ACHN (cell line): ENCODE results near the gene GAGE12F.
"Not testable (repeated sequence)": the region's sequence is repeated elsewhere in the genome, so short reads cannot be mapped to it uniquely, and the experiment has no call there.

ENCODE experiments used
- DNase-seq: peaks from one replicate; pipeline ENCODE4 v3.0.0-alpha.2; 2015
- in situ Hi-C: cut with HindIII; loops from 2 replicates; pipeline ENCODE4 v1.10.0; 2017; ENCODE audit warnings: low sequenced_read_pairs, low pct_ligation_motif_present, low pct_unique_long_range_greater_than_20kb

Gene GAGE12F

GRCh38 chrX:49560542-49560941 lies at the start of gene GAGE12F:
GAGE12F (plus strand) TSS chrX:49560842; CDS start chrX:49561997, 1,155 bp downstream.
- DNase-seq, in situ Hi-C loops: not testable (repeated sequence)

- in situ Hi-C loops, DNase-seq: not testable (repeated sequence)
Measured at GRCh38 chrX:49531877-49532276, 28.8 kb upstream of the GAGE12F start, which contains the start of gene GAGE12C. GAGE12C (plus strand) TSS chrX:49532177; CDS start chrX:49533332, 1,155 bp downstream.

- in situ Hi-C loops, DNase-seq: not testable (repeated sequence)
Measured at GRCh38 chrX:49541433-49541832, 19.2 kb upstream of the GAGE12F start, which contains the start of gene GAGE12D. GAGE12D (plus strand) TSS chrX:49541733; CDS start chrX:49542888, 1,155 bp downstream.

- DNase-seq, in situ Hi-C loops: not testable (repeated sequence)
Measured at GRCh38 chrX:49550989-49551388, 9.7 kb upstream of the GAGE12F start, which contains the start of gene GAGE12E. GAGE12E (plus strand) TSS chrX:49551289; CDS start chrX:49552444, 1,155 bp downstream.

- DNase-seq, in situ Hi-C loops: not testable (repeated sequence)
Measured at GRCh38 chrX:49568728-49569127, 8.1 kb downstream of the GAGE12F start.

- in situ Hi-C loops, DNase-seq: not testable (repeated sequence)
Measured at GRCh38 chrX:49569152-49569551, 8.5 kb downstream of the GAGE12F start.

- DNase-seq, in situ Hi-C loops: not testable (repeated sequence)
Measured at GRCh38 chrX:49570100-49570499, 9.5 kb downstream of the GAGE12F start, which contains the start of gene GAGE12G. GAGE12G (plus strand) TSS chrX:49570400; CDS start chrX:49571555, 1,155 bp downstream.

GRCh38 chrX:49579649-49580048 lies 19.0 kb downstream of the GAGE12F start, which contains the start of gene GAGE12H:
GAGE12H (plus strand) TSS chrX:49579949; CDS start chrX:49581104, 1,155 bp downstream.
- in situ Hi-C loops, DNase-seq: not testable (repeated sequence)

- DNase-seq, in situ Hi-C loops: not testable (repeated sequence)
Measured at GRCh38 chrX:49589196-49589595, 28.6 kb downstream of the GAGE12F start, which contains the start of gene GAGE2A. GAGE2A (plus strand) TSS chrX:49589496; CDS start chrX:49590651, 1,155 bp downstream.

- DNase-seq, in situ Hi-C loops: not testable (repeated sequence)
Measured at GRCh38 chrX:49589769-49590478, 29.3 kb downstream of the GAGE12F start.

GRCh38 chrX:49590488-49590887 lies 29.8 kb downstream of the GAGE12F start:
- not testable (repeated sequence) for DNase-seq

GRCh38 chrX:49598720-49599119 lies 38.1 kb downstream of the GAGE12F start, which contains the start of gene GAGE1:
GAGE1 (plus strand) TSS chrX:49599020; CDS start chrX:49600175, 1,155 bp downstream.
- DNase-seq, in situ Hi-C loops: not testable (repeated sequence)

More at GRCh38 chrX:49590488-49590887, 29.8 kb downstream of the GAGE12F start:
- in situ Hi-C loops = not testable (repeated sequence)

GRCh38 chrX:49610718-49611310 lies 50.2 kb downstream of the GAGE12F start:
- no peak for DNase-seq
- in situ Hi-C loops = no loop called here
